Daoy (cell line): Measurements from ENCODE around the gene PRKAR1B. TPM values are rescaled to one million over a fixed set of nuclear protein-coding genes. Genes with fewer than 3 reads are reported as not detected.

ENCODE experiments used
- DNase-seq: peaks from one replicate; pipeline ENCODE4 v3.0.0-alpha.2; 2015; ENCODE audit warnings: low read depth
- total RNA-seq: library from RNA; depleted of rRNA; stranded (reverse); fragments of >200 nt; shearing (Covaris generic); gene quantifications from 2 replicates; pipeline ENCODE4 v1.2.3, GENCODE V29; 2014

Gene PRKAR1B
- total RNA-seq, 1 experiment from 2014 or later = 31.8 TPM

DNA sequence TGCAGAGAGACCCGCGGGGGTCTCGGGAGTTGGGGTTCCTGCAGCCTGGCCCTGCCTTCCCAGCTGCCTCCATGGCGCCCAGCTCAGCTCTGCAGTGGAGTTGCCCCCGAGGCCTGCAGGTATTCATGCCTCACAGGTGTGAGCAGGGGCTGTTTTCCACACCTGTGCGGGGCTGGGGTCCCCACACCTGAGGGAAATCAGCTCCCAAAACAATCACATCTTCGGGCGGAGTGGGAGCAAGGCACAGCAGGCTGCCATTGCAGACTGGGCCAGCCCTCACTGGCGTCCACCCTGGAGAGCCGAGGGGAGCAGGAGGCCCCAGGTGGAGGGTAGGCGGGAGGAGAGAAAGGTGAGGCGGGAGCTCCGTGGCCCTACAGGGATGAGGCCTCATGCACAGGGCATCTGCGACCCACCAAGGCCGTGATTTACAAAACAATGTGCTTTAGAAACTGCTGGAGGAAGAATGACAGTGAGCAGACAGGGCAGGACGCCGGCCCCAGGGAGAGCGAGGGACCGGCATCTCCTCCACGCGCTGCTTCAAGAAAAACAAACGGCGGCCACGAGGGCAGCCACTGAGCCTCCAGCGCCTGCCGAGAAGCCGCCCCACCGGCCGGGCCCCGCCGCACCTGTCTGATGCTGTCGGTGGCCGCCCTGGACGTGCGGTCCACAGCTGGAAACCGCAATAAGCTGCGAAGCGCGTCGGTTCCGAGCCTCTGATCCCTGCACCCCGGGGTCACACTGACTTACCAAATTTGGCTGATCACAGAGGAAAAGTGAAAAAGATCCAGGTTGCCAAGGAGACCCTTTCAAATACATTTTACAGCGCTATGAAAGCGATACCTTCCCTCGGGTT is 154.4 kb downstream of the PRKAR1B start:
- no peak for DNase-seq

DNA sequence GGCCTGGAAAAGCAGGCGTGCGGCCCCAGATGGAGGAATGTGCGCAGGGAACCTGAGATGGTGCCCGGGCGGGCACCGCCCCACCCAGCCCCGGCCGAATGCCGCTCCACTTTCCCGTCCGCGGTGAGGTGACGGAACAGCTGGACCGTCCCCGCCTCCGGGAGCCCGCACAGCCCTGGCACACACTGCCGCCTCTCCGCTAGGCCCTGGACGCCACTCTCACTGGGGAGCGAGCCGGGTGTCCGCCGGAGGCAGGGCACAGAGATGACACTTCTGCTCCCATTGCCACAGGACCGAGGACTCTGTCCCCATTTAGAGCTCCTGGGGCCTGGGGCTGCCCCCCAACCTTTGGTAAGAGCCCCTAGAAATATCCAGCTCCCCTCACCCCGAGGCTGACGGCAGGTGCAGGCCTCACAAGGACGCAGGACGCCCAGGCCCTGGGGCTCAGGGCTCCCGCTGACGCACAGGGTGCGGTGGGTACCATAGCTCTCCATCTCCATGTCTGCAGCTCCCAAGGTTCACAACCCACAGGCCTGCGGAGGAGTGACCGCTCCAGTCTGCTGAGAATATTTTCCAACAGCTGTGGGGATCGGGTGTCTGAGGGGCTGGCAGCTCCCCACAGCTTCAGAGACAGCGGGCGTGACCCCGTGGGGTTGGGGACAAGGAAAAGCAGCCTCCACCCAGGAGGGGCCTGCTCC is 155.2 kb downstream of the PRKAR1B start:
- DNase-seq = no peak

DNA sequence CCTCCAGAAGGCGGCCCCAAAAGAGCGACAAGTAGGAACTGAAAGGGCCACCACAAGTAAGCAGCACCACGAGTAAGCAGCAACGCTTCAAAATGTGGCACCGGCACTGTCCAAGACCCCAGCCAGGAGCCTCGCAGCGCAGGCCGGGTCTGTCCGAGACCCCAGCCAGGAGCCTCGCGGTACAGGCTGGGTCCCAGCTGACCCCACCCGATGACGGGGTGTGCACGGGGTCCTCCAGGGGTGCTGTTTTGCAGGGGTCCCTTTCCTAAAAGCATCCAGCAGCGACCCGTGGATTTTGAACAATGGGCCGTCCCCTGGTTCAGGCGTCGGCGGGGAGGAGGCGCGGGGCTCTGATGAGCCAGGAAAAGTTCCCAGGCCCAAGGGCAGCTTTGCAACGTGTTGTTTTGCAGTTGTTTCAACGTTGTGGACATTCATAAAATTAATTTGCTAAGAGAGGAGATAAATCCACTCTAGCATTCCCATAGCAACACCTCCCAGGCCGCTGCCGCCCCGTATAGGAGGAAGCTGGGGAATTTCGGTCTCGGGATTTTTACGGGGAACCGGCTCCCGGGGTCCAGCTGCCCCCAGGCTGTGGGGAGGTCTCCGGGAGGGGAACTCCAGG is 155.9 kb downstream of the PRKAR1B start:
- no peak for DNase-seq

- no peak for DNase-seq
Measured at GRCh38 chr7:570801-571070, 156.3 kb downstream of the PRKAR1B start.

DNA sequence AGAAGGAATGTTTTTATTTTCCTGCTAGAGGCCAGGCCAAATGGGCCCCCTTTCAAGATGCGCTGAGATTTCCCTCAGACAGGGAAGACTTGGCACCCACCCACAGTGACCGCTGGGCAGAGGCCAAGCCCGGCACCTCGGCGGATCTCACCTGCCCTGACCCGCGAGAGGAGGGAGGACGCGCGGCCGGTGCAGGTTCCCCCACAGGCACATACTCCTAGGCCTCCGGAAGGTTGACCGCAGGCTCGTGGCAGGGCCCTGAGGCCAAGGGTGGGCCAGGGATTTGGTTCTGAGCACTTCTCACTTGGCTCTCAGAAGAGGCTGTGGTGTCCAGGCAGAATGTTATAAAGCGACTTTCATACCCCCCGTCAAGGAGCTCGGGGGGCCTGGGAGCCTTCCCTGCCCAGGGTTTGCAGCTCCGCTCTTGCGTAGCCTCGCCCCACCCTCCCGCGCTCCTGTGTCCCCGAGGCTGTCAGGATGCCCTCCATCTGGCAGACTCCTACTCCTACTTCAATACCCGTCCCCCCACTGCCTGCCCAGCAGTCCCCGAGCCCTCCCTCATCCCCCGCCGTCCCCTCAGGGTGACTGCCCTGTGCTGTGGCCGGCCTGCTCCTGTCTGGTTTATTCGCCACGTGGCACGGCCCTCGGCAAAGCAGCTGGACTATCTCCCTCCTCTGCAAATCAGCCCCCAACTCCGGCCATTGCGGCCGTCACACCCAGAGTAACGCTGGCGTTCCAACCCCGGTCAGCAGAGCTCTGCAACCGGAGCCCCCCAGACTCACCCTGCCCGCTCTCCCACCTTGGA is 156.9 kb downstream of the PRKAR1B start:
- DNase-seq = no peak

DNA sequence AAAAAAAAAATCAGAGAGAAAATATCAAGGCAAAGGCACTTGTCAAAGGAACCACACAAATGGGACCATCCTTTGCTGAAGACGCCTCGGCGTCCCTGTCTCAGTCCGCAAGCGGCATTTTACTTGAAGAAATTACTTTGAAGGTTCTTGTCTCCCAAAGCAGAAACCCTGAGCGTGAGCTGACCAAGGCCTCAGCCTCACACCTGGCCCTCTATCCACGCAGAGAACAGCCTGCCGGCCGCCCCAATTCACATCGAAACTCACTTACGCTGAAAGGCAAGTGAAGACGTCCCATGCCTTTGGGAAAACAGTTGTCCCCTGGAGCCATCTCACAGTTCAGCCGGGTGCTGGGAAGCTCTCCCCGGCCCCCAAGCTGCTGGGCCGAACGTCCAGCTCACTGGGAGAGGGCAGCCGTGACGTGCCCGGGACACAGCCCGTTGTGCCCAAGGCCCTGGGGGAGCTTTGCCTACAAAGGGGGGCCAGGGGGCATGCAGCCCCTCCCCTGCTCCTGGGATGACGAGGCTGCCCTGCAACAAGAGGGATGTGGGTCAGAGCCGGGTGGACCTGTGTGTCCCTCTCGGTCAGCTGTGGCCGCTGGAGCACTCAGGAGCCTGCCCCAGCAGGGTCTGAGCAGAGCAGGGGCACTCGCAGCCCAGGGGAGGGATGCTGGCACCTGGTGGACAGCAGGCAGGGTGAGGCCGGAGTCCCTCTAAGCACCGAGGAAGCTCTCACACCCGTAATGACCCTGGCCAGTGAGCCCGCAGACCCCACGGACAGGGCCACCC is 157.8 kb downstream of the PRKAR1B start:
- DNase-seq = no peak

DNA sequence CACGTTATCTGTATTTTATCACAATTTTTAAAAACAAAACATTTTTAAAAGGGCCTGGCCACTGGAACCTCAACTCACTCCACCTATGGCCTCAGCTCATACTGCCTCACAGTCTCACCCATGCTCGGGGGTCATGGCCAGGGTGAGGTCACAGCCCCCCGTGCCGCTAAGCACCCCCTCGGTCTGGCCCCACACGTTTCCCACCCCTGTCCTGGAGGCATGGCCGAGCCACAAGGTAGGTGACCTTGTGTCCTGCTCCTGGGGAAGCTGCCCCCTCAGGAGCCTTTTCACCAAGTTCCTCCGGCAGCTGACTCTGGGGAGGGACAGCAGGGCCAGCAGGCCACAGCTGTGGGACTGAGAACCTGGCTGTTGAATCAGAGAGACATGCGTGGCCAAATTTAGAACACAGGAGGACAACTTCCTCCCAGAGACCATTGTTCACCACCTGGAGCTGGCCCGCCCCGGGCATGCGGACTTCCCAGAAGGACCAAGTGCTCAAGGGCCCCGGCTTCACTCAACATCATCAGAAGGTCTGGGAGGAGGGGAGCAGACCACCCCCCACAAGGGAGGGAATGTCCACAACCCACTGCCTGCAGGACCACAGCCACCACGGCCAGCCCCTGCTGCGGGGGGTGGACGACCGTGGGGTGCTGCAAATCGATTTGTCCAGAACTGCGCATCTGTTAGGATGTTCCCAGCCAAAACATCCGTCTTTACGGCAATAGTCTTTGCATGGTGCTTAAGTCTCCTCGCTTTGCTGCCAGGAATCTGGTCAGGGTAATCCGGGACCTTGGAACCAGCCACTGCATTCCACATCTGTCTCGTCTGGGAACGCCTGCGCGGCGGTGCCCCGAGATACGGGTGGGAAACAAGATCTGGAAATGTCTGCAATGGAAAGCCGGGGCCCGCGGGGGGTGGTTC is 158.8 kb downstream of the PRKAR1B start:
- DNase-seq = no peak

DNA sequence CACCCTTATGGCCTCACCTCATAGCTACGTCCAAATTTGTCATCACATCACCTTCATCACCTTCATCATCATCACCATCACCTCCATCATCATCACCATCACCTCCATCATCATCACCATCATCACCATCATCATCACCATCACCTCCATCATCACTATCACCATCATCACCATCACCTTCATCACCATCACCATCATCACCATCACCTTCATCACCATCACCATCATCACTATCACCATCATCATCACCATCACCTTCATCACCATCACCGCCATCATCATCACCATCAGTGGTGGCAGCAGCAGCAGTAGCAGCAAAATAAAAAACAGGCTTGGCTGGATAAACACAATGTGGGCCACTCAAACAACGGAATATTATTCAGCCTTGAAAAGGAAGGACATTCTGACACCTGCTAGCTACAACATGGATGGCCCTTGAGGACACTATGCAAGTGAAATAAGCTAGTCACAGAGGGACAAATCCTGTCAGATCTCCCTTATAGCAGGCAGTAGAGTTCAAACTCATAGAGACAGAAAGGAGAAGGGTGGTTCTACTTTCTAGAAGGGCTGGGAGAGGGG is 159.7 kb downstream of the PRKAR1B start:
- no peak for DNase-seq

- no peak for DNase-seq
Measured at GRCh38 chr7:566100-566499, 161.0 kb downstream of the PRKAR1B start.

- DNase-seq = no peak
Measured at GRCh38 chr7:564176-564865, 162.8 kb downstream of the PRKAR1B start.

- DNase-seq = no peak
Measured at GRCh38 chr7:563629-564170, 163.4 kb downstream of the PRKAR1B start.

- no peak for DNase-seq
Measured at GRCh38 chr7:562789-563628, 164.1 kb downstream of the PRKAR1B start.

DNA sequence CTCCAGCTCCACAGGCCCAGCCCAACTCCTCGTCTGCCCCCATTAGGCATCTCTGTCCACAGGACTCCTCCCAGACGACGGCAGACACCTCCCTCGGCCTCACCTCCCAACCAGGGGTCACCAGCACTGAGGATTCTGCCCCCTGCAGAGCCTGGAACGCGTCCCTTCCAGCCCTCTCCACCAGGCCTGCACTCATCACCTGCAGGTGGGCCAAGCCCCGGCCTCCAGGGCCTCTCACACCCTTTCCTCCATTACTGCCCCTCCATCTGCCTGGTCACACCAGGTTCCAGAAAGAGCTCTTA is 164.8 kb downstream of the PRKAR1B start:
- DNase-seq = no peak

DNA sequence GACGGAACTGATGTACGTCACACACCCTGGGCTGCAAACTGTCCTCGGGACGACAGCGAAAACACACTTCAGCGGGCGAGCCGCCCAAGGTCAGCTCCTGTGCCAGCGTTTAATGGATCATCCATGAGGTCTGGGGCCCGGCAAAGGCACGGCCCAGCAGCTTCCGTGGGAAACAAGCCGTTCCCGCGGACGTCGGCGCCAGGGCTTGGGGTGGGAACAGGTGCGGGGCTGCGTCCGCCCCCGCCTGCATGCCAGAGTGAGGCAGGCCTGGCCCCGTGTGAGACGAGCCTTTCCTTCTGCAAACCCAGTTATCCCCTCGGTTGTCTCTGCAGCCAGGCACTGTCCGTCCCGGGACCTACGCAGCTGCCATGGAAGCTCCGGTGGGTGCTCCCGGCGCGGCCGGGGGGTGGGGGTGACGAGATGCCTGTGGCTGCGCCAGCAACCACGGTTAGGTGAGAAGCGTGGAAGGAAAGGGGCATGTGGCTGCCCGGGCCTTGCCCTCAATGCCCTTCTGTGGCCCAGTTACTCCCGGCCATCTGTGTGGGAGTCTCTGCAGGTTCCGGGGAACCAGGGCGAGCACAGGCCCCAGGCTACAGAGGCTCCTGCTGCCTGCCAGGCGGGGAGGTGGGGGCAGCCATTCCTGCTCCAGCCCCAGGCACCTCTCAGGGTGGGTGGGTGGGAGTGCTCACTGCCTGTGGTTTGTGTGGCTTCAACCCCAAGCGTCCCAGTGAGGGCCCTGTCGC is 165.3 kb downstream of the PRKAR1B start:
- no peak for DNase-seq

DNA sequence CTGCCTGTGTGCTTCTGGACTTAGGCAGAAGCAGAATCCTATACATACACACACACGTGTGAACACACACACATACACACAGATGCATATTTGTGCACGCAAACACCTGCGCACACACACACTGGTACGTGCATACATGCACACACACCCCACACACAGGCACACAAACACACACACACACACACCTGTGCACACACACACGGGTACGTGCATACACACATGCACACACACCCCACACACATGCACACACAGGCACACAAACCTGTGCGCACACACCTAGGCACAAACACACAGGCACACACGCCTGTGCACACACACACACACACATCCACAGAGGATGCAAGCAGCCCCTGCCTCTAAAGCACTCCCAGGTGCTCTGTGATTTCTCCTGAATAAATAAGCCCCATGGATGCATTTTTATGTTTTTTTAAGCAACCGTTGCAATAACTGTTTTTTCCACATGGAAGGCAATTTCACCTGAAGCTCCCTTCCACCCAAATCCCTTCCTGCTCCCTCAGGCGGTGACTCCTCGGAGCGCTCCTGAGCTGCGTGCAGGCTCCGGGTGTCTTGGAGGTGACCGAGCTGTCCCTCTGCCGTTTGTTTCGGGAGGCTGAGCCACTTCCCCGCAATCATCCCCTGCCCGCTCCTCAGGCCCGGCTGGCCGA is 166.0 kb downstream of the PRKAR1B start:
- no peak for DNase-seq

DNA sequence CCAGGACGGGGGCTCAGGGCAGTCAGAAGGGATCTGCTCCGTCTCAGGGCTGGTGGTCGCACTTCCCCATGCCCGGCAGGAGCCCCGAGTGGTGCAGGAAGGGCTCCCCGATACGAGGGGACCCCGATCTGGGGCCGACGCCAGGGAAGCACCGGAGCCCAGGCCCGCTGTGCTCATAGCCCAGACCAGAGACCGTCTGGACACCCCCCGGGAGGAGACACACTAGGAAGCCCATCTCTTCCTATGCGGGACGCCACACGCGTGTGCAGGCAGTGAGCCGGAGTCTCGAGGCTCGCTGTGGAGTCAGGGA is 167.7 kb downstream of the PRKAR1B start:
- no peak for DNase-seq

- DNase-seq = no peak
Measured at GRCh38 chr7:557558-557881, 169.6 kb downstream of the PRKAR1B start.
